Measurements from ENCODE around the gene PLXNA2. TPM values are rescaled to one million over a fixed set of nuclear protein-coding genes. Genes with fewer than 3 reads are reported as not detected.

The PLXNA2 gene
- total RNA-seq, 2 experiments from 2014 or later: 0.23 TPM; not detected in 1

GRCh38 chr1:208059409-208060001 is 184.7 kb downstream of the PLXNA2 start:
- no peak overlapping the region for H2AFZ ChIP-seq (ENCODE audit: low read length)
- ChIA-PET POLR2A (no interaction called here), CTCF (ENCODE audit: unreplicated experiment) (no interaction called here)
- no peaks in the 10 kb centered on the region for H3K9me2 ChIP-seq (ENCODE audit: insufficient read depth, low read length)
- no peak overlapping the region for H3K4me3 ChIP-seq (ENCODE audit: low read depth, low read length, poor library complexity, severe bottlenecking)
- no peak overlapping the region for H3K4me2 ChIP-seq (ENCODE audit: low read length)
- no peaks in the 10 kb centered on the region for H4K20me1 ChIP-seq (ENCODE audit: insufficient read depth, low read length)
- H3K36me3 ChIP-seq (ENCODE audit: insufficient read depth, low read length): no peaks in the 10 kb centered on the region
- H3K79me2 ChIP-seq (ENCODE audit: insufficient read depth, low read depth, low read length): no peaks in the 10 kb centered on the region
- TF ChIP-seq CTCF (conservative IDR thresholded peaks at IDR 0.05; ENCODE audit: low read length) (no peak), EZH2phosphoT487 (IDR thresholded peaks at IDR 0.05; ENCODE audit: borderline replicate concordance, low read depth, low read length) (no peak)
- DNase-seq (ENCODE audit: low spot score): no peak
- intact Hi-C loops (cut with micrococcal nuclease; ENCODE audit: unreplicated experiment): no loop called here
- no peaks in the 10 kb centered on the region for H3K9me3 ChIP-seq (ENCODE audit: low read length)
- BruUV-seq (replicated peaks): no TSS peak
- H3K27ac ChIP-seq (ENCODE audit: low read depth, low read length, poor library complexity, severe bottlenecking): no peak overlapping the region
- no peaks in the 10 kb centered on the region for H3K4me1 ChIP-seq (ENCODE audit: insufficient read depth, low read length, poor library complexity, severe bottlenecking)

GRCh38 chr1:208058756-208059155 is 185.4 kb downstream of the PLXNA2 start:
- intact Hi-C loops (cut with micrococcal nuclease; ENCODE audit: unreplicated experiment): no loop called here
- DNase-seq (ENCODE audit: low spot score): no peak
- H3K9me2 ChIP-seq (ENCODE audit: insufficient read depth, low read length): no peaks in the 10 kb centered on the region
- ChIA-PET CTCF (ENCODE audit: unreplicated experiment) (no interaction called here), POLR2A (no interaction called here)
- no peaks in the 10 kb centered on the region for H3K36me3 ChIP-seq (ENCODE audit: insufficient read depth, low read length)
- no peak overlapping the region for H3K4me3 ChIP-seq (ENCODE audit: low read depth, low read length, poor library complexity, severe bottlenecking)
- H4K20me1 ChIP-seq (ENCODE audit: insufficient read depth, low read length): no peaks in the 10 kb centered on the region
- BruUV-seq (replicated peaks): no TSS peak
- H3K4me2 ChIP-seq (ENCODE audit: low read length): no peak overlapping the region
- no peaks in the 10 kb centered on the region for H3K9me3 ChIP-seq (ENCODE audit: low read length)
- H3K4me1 ChIP-seq (ENCODE audit: insufficient read depth, low read length, poor library complexity, severe bottlenecking): no peaks in the 10 kb centered on the region
- TF ChIP-seq EZH2phosphoT487 (IDR thresholded peaks at IDR 0.05; ENCODE audit: borderline replicate concordance, low read depth, low read length): no peak
- TF ChIP-seq CTCF (conservative IDR thresholded peaks at IDR 0.05; ENCODE audit: low read length): no peak
- no peak overlapping the region for H2AFZ ChIP-seq (ENCODE audit: low read length)
- no peaks in the 10 kb centered on the region for H3K79me2 ChIP-seq (ENCODE audit: insufficient read depth, low read depth, low read length)
- H3K27ac ChIP-seq (ENCODE audit: low read depth, low read length, poor library complexity, severe bottlenecking): no peak overlapping the region

GRCh38 chr1:208058267-208058666 is 185.9 kb downstream of the PLXNA2 start:
- ChIA-PET POLR2A (no interaction called here), CTCF (ENCODE audit: unreplicated experiment) (no interaction called here)
- Histone ChIP-seq H3K9me2 (ENCODE audit: insufficient read depth, low read length) (no peaks in the 10 kb centered on the region), H4K20me1 (ENCODE audit: insufficient read depth, low read length) (no peaks in the 10 kb centered on the region), H2AFZ (ENCODE audit: low read length) (no peak overlapping the region), H3K4me1 (ENCODE audit: insufficient read depth, low read length, poor library complexity, severe bottlenecking) (no peaks in the 10 kb centered on the region), H3K27ac (ENCODE audit: low read depth, low read length, poor library complexity, severe bottlenecking) (no peak overlapping the region), H3K79me2 (ENCODE audit: insufficient read depth, low read depth, low read length) (no peaks in the 10 kb centered on the region), H3K9me3 (ENCODE audit: low read length) (no peaks in the 10 kb centered on the region), H3K36me3 (ENCODE audit: insufficient read depth, low read length) (no peaks in the 10 kb centered on the region), H3K4me2 (ENCODE audit: low read length) (no peak overlapping the region), H3K4me3 (ENCODE audit: low read depth, low read length, poor library complexity, severe bottlenecking) (no peak overlapping the region)
- no peak for TF ChIP-seq CTCF (conservative IDR thresholded peaks at IDR 0.05; ENCODE audit: low read length)
- TF ChIP-seq EZH2phosphoT487 (IDR thresholded peaks at IDR 0.05; ENCODE audit: borderline replicate concordance, low read depth, low read length): no peak
- BruUV-seq (replicated peaks): no TSS peak
- intact Hi-C loops (cut with micrococcal nuclease; ENCODE audit: unreplicated experiment): no loop called here
- DNase-seq (ENCODE audit: low spot score): no peak

Data from OCI-LY7 (cell line).